Forelimb muscle (tissue), 1 donor: ENCODE data around the gene LYG2. TPM values are rescaled to one million over a fixed set of nuclear protein-coding genes. Genes with fewer than 3 reads are reported as not detected.
"Not testable (repeated sequence)": the region's sequence is repeated elsewhere in the genome, so short reads cannot be mapped to it uniquely, and the experiment has no call there.

Experiments used
- DNase-seq: peaks from one replicate; pipeline ENCODE4 v3.0.0-alpha.2; 2013; ENCODE audit warnings: low read depth
- polyA plus RNA-seq: library from polyadenylated mRNA; unstranded; fragments of 120-200 nt; gene quantifications from one replicate; pipeline ENCODE4 v1.2.1, GENCODE V29; 2013; ENCODE audit not compliant: insufficient read length

The LYG2 gene
- polyA plus RNA-seq, 1 donor: 0.22 TPM

- DNase-seq: no peak
Observed at GRCh38 chr2:99201959-99202678, 53.3 kb downstream of the LYG2 start.

GRCh38 chr2:99200076-99200800, 55.2 kb downstream of the LYG2 start:
- DNase-seq: no peak

GRCh38 chr2:99198103-99198841, 57.2 kb downstream of the LYG2 start:
- no peak for DNase-seq

- not testable (repeated sequence) for DNase-seq
Observed at GRCh38 chr2:99192364-99192763, 63.1 kb downstream of the LYG2 start.

Other genes starting within 250 kb of the LYG2 start
- gene C2orf15, start 114.0 kb downstream of the LYG2 start, polyA plus RNA-seq: 0.37 TPM
- 2.5 TPM for gene TSGA10, start 100.7 kb downstream of the LYG2 start, polyA plus RNA-seq
- 7.6 TPM for gene LIPT1, start 100.7 kb downstream of the LYG2 start, polyA plus RNA-seq
- 23.4 TPM for gene MITD1, start 74.6 kb downstream of the LYG2 start, polyA plus RNA-seq
- 40.3 TPM for gene MRPL30, start 74.5 kb downstream of the LYG2 start, polyA plus RNA-seq
- gene LYG1, start 45.5 kb upstream of the LYG2 start, polyA plus RNA-seq: 2.8 TPM
- 21.2 TPM for gene TXNDC9, start 80.7 kb upstream of the LYG2 start, polyA plus RNA-seq
- gene EIF5B, start 81.7 kb upstream of the LYG2 start, polyA plus RNA-seq: 53.9 TPM
- gene REV1, start 234.4 kb upstream of the LYG2 start, polyA plus RNA-seq: 34.1 TPM